GM21529 (cell line): ENCODE measurements around the gene MUC13.
A peak's percentile ranks its signal among the peaks of the same experiment; 100 is the strongest.

Source experiments
- ATAC-seq: cut with Tn5 transposase; IDR thresholded peaks from one replicate; pipeline ENCODE4 v1.9.1; 2021; ENCODE audit not compliant: unreplicated experiment

The MUC13 gene

GRCh38 chr3:124903896-124904834 is 30.4 kb downstream of the MUC13 start:
- ATAC-seq = no peak

GRCh38 chr3:124896824-124897526 is 37.6 kb downstream of the MUC13 start:
- ATAC-seq = no peak

GRCh38 chr3:124895756-124896155 is 38.8 kb downstream of the MUC13 start:
- ATAC-seq = no peak

GRCh38 chr3:124893526-124893925 is 41.0 kb downstream of the MUC13 start:
- no peak for ATAC-seq

GRCh38 chr3:124890573-124891190 is 43.9 kb downstream of the MUC13 start:
- no peak for ATAC-seq

- ATAC-seq = no peak
These were observed 45.8 kb downstream of the MUC13 start for GRCh38 chr3:124888482-124889441.

GRCh38 chr3:124887932-124888298 is 46.6 kb downstream of the MUC13 start:
- ATAC-seq = no peak

- peak; percentile 67 for ATAC-seq
These were observed 47.2 kb downstream of the MUC13 start, which contains the start of gene ITGB5 for GRCh38 chr3:124887177-124887931. TSS of gene ITGB5 (minus strand) at chr3:124887365. CDS start at chr3:124887000, 365 bp downstream.

- ATAC-seq = peak; percentile 46
These were observed 48.1 kb downstream of the MUC13 start for GRCh38 chr3:124886168-124887056.

GRCh38 chr3:124885466-124886167 is 48.9 kb downstream of the MUC13 start:
- ATAC-seq = no peak

- no peak for ATAC-seq
These were observed 50.0 kb downstream of the MUC13 start for GRCh38 chr3:124884474-124885101.

- ATAC-seq = no peak
These were observed 50.6 kb downstream of the MUC13 start for GRCh38 chr3:124883766-124884473.

- ATAC-seq = no peak
These were observed 51.5 kb downstream of the MUC13 start for GRCh38 chr3:124882816-124883747.

- no peak for ATAC-seq
These were observed 52.4 kb downstream of the MUC13 start for GRCh38 chr3:124881976-124882697.

- no peak for ATAC-seq
These were observed 55.2 kb downstream of the MUC13 start for GRCh38 chr3:124879337-124879680.
